ENCODE data around the gene TREX2. TPM values are rescaled to one million over a fixed set of nuclear protein-coding genes. Genes with fewer than 3 reads are reported as not detected.

The TREX2 gene
- total and polyA plus RNA-seq, 7 donors = 0.16 to 3.6 (median 1.7) TPM; not detected in 3

DNA sequence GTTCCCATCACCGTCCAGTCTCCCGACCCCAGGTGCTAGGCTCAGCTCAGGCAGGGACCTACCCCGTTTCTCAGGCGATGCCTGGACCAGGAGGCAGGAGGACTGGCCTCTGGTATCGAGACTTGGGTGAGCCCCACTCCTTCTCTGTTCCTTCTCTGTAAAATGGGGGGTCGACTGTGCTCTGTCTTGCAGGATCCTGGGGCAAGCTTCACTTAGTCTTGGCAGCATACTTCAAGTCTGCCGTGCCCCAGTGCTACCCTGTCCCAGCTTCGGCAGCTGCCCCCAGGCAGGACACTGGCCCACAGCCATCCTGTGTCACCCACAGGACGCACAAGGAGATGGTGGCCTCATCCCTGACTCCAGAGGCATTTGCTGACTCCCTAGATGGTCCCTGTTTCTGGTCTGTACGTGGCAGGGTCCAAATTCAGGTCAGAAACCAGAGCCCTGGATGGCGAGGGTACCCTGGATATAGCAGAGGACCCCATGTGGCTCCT is 31.6 kb upstream of the TREX2 start:
- 66 to 75% methylated on average over 11 of the region's 11 CpGs for WGBS, 2 donors
- H3K9me3 ChIP-seq = no peaks in the 10 kb centered on the region
- H3K27me3 ChIP-seq = no peaks in the 10 kb centered on the region
- TF ChIP-seq POLR2AphosphoS5 (IDR thresholded peaks at IDR 0.05) (no peak), POLR2A (IDR thresholded peaks at IDR 0.05) (no peak), EP300 (IDR thresholded peaks at IDR 0.05) (no peak)
- peak overlapping the region in 2 of 4 donors; percentile 6 to 12 for H3K27ac ChIP-seq
- no peak overlapping the region for H3K4me3 ChIP-seq
- intact Hi-C loops (cut with DNase I) = loop anchor here (10.0 kb wide), 1 partner anchor 143 kb away; the partner anchor contains the start of gene ZNF275
- H3K36me3 ChIP-seq = no peaks in the 10 kb centered on the region
- peaks cover 0 to 6% (median 0%) of the 10 kb centered on the region in 4 donors for H3K4me1 ChIP-seq
- DNase-seq = no peak

DNA sequence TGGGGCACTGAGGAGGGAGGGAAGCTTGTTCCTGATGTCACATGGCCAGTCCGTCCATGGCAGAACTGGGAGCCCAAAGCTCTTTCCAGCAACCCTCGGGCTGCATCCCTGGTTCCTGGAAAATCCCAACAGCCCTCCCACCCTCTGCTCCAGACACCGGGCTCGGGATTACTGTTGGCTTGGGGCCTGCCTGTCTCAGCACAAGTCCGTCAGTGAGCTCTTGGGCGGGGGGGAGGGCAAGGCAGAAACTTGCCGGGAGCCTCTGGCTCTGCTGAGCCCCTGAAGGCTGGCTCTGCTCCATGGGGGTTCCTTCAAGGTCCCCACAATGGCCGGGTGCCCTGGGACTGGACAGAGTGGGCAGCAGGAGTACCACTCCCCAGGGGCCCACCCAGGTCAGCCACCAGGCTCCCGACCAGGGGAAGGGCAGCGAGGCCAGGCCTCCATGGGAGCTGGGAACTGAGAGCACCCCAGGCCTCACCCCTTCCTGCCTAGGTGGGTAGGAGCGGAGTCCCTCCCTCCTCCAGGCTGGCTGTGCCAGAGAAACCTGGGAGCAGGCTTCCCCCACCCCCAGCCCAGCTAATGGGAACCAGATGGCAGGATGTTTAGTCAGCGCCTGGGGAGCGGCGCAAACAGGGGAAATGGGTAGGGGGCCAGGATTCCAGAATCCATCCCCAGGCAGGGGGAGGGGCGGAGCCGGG is 31.0 kb upstream of the TREX2 start:
- TF ChIP-seq CTCF (IDR thresholded peaks at IDR 0.05) = no peak
- TF ChIP-seq POLR2A (IDR thresholded peaks at IDR 0.05) = no peak
- no peak for TF ChIP-seq POLR2AphosphoS5 (IDR thresholded peaks at IDR 0.05)
- TF ChIP-seq EP300 (IDR thresholded peaks at IDR 0.05) = no peak
- no peak overlapping the region for H3K4me3 ChIP-seq
- 73 to 76% methylated on average over 16 of the region's 16 CpGs for WGBS, 2 donors
- H3K27ac ChIP-seq = peak overlapping the region in 3 of 4 donors; percentile 12 to 37 (median 23)
- no peaks in the 10 kb centered on the region for H3K27me3 ChIP-seq
- no peaks in the 10 kb centered on the region for H3K36me3 ChIP-seq
- DNase-seq = no peak
- peaks cover 0 to 6% (median 0%) of the 10 kb centered on the region in 4 donors for H3K4me1 ChIP-seq
- no peaks in the 10 kb centered on the region for H3K9me3 ChIP-seq
- intact Hi-C loops (cut with DNase I) = loop anchor here (10.0 kb wide), 1 partner anchor 142 kb away; the partner anchor contains the start of gene ZNF275

DNA sequence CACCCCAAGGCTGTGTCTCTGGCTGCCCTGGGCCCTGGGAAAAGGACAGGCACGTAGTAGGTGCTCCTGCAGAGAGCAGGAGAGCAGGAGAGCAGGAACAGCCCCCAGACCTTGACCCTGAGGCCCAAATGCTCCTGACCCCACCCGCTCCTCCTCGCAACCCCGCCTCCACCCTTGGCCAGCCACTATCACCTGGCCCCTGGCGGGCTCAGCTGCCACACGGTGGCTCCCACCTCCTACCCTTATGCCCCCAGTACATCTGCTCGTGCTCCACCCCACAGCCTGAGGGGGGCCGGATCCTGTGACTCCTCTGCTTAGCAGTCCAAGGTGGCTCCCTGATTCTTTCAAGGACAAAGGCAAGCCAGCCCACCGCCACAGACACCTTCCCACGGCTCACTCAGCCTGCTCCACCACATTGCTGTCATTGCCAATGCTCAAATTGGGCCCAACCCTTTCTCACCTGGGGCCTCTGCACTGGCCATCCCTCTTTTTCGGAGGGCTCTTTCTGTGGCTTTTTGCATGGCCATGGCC is 30.0 kb upstream of the TREX2 start:
- DNase-seq = no peak
- H3K36me3 ChIP-seq = no peaks in the 10 kb centered on the region
- H3K27ac ChIP-seq = peak overlapping the region in 1 of 4 donors; percentile 23
- no peaks in the 10 kb centered on the region for H3K9me3 ChIP-seq
- H3K4me1 ChIP-seq = peaks cover 0 to 6% (median 0%) of the 10 kb centered on the region in 4 donors
- intact Hi-C loops (cut with DNase I) = loop anchor here (10.0 kb wide), 1 partner anchor 141 kb away; the partner anchor contains the start of gene ZNF275
- H3K27me3 ChIP-seq = no peaks in the 10 kb centered on the region
- WGBS, 2 donors = 73 to 90% methylated on average over 11 of the region's 11 CpGs
- H3K4me3 ChIP-seq = no peak overlapping the region
- TF ChIP-seq POLR2AphosphoS5 (IDR thresholded peaks at IDR 0.05) = no peak
- no peak for TF ChIP-seq CTCF (IDR thresholded peaks at IDR 0.05)
- no peak for TF ChIP-seq POLR2A (IDR thresholded peaks at IDR 0.05)
- TF ChIP-seq EP300 (IDR thresholded peaks at IDR 0.05) = no peak

DNA sequence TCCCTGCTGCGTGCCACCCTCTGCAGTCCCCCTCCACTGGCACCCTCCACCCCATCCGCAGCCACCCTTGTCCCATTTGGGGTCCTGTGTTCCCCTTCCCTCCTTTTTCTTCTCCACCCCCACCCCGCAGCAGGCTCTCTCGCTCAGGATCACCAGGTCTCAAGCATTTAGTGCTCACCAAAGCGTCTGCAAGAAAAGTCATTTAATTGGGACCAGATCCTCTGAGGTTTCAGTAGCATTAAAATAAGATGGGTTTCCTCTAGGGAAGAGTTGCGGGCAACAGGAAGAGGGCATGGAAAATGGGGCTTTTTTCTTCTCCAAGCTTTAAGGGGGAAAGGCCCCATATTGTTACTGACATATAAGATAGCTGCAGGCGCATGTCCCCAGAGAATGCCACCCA is 29.4 kb upstream of the TREX2 start:
- Histone ChIP-seq H3K27ac (peak overlapping the region in 3 of 4 donors; percentile 23 to 56 (median 31)), H3K4me1 (peaks cover 0 to 6% (median 0%) of the 10 kb centered on the region in 4 donors), H3K27me3 (no peaks in the 10 kb centered on the region), H3K36me3 (no peaks in the 10 kb centered on the region), H3K4me3 (peak overlapping the region in 2 of 4 donors; percentile 34 to 39), H3K9me3 (no peaks in the 10 kb centered on the region)
- WGBS, 2 donors = 79 to 92% methylated on average over 7 of the region's 7 CpGs
- intact Hi-C loops (cut with DNase I) = loop anchor here (10.0 kb wide), 1 partner anchor 140 kb away; the partner anchor contains the start of gene ZNF275
- TF ChIP-seq POLR2A (IDR thresholded peaks at IDR 0.05) = no peak
- no peak for TF ChIP-seq POLR2AphosphoS5 (IDR thresholded peaks at IDR 0.05)
- no peak for TF ChIP-seq CTCF (IDR thresholded peaks at IDR 0.05)
- no peak for TF ChIP-seq EP300 (IDR thresholded peaks at IDR 0.05)
- no peak for DNase-seq

DNA sequence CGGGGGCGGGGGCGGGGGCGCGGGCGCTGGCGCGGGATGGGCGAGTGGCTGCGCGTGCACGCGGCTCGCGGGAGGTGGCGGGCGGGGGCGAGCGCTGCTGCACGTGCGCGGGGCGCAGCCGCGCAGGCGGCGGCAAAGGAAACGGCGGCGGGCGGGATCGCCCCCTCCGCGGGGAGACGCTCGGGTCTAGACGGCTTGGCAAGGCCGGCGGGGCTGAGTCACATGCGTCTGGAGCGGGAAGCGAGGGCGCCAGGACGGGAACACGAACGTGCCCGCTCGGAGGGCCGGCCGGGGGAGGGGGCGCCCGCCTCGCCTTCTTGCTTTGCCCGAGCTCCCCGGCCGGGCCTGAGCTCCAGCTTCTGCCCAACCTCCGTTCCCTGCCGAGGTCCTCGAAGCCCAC is 28.9 kb upstream of the TREX2 start:
- peak; percentile 87 for DNase-seq
- TF ChIP-seq CTCF (IDR thresholded peaks at IDR 0.05) (no peak), POLR2A (IDR thresholded peaks at IDR 0.05) (no peak), POLR2AphosphoS5 (IDR thresholded peaks at IDR 0.05) (peak in 1 of 4 donors; percentile 38), EP300 (IDR thresholded peaks at IDR 0.05) (no peak)
- peak overlapping the region in 3 of 4 donors; percentile 27 to 39 (median 34) for H3K4me3 ChIP-seq
- H3K9me3 ChIP-seq = no peaks in the 10 kb centered on the region
- H3K27me3 ChIP-seq = peaks cover 0 to 2% (median 0%) of the 10 kb centered on the region in 3 donors
- H3K27ac ChIP-seq = peak overlapping the region in 3 of 4 donors; percentile 23 to 56 (median 31)
- intact Hi-C loops (cut with DNase I) = loop anchor here (5.0 to 10.0 kb wide), 2 partner anchors 140 to 532 kb away; partner anchors contain the start of gene ZNF275
- no peaks in the 10 kb centered on the region for H3K36me3 ChIP-seq
- WGBS, 2 donors = 1% methylated on average over 59 of the region's 59 CpGs
- peaks cover 0 to 7% (median 2%) of the 10 kb centered on the region in 4 donors for H3K4me1 ChIP-seq
